Tibial nerve (tissue), 3 donors: ENCODE results near the gene VEGFA.

Experiments
- CTCF ChIP-seq, 5 experiments: fragments of 200-600 bp in 3 of 5; fragments of 450-650 bp in 2 of 5; sonication (generic) in 3 of 5; IDR thresholded peaks; one replicate each; pipeline ENCODE4 v1.5.1; 2016 to 2019; ENCODE audit warnings: antibody characterized with exemption in 5 of 5, mild to moderate bottlenecking in 3 of 5, moderate library complexity in 2 of 5
- POLR2A ChIP-seq, 2 donors: fragments of 450-650 bp; IDR thresholded peaks; one replicate each; pipeline ENCODE4 v1.6.1; 2017; ENCODE audit warnings: antibody characterized with exemption in 2 of 2, mild to moderate bottlenecking in 2 of 2, moderate library complexity in 2 of 2

GRCh38 chr6:43824703-43825064 is 54.7 kb downstream of the VEGFA start:
- TF ChIP-seq CTCF (IDR thresholded peaks at IDR 0.05): no peak
- TF ChIP-seq POLR2A (IDR thresholded peaks at IDR 0.05): no peak
